Uterus (tissue), 4 donors: ENCODE results near the gene INTS15. TPM values are rescaled to one million over a fixed set of nuclear protein-coding genes. Genes with fewer than 3 reads are reported as not detected.

Source experiments
- DNase-seq, 2 donors: peaks; one replicate each; pipeline ENCODE4 v3.0.0-alpha.2; 2019 to 2020
- H3K27ac ChIP-seq, 2 donors: fragments of 200-600 bp; sonication (generic); 1 replicate in 1 of 2; 2 replicates in 1 of 2; pipeline ENCODE4 v1.5.1; 2016 to 2018
- H3K27me3 ChIP-seq, 2 donors: fragments of 200-600 bp; sonication (generic); one replicate each; pipeline ENCODE4 v1.5.1; 2018 to 2019; ENCODE audit warnings: control low read depth in 1 of 2
- H3K36me3 ChIP-seq, 2 donors: fragments of 200-600 bp; sonication (generic); one replicate each; pipeline ENCODE4 v1.5.1; 2019; ENCODE audit warnings: control low read depth in 1 of 2
- H3K4me1 ChIP-seq, 2 donors: fragments of 200-600 bp; sonication (generic); one replicate each; pipeline ENCODE4 v1.5.1; 2018 to 2019; ENCODE audit warnings: control low read depth in 1 of 2
- H3K4me3 ChIP-seq, 2 donors: fragments of 200-600 bp; sonication (generic); 1 replicate in 1 of 2; 2 replicates in 1 of 2; pipeline ENCODE4 v1.5.1; 2018 to 2019; ENCODE audit warnings: mild to moderate bottlenecking in 1 of 2
- H3K9me3 ChIP-seq, 2 donors: fragments of 200-600 bp; sonication (generic); one replicate each; pipeline ENCODE4 v1.5.1; 2019; ENCODE audit warnings: control low read depth in 1 of 2
- POLR2A ChIP-seq, 2 donors: fragments of 450-650 bp; IDR thresholded peaks; one replicate each; pipeline ENCODE4 v1.6.1; 2016; ENCODE audit warnings: antibody characterized with exemption in 2 of 2, mild to moderate bottlenecking in 1 of 2, moderate library complexity in 1 of 2
- intact Hi-C: fragments of 100-400 bp; cut with DNase I; formaldehyde crosslinking; loops from one replicate; pipeline ENCODE4 v1.15.1; 2023; ENCODE audit warnings: low total_unique reads
- total RNA-seq, 4 donors: library from RNA; depleted of rRNA in 3 of 4; stranded (reverse); fragments of >200 nt in 3 of 4; gene quantifications; one replicate each; pipeline versions ENCODE4 v1.1.0 to v1.2.4, GENCODE V29; 2014 to 2023
- TF ChIP-seq, protein P1 (sequence below), 4 experiments: fragments of 200-600 bp in 2 of 4; fragments of 450-650 bp in 2 of 4; sonication (generic) in 2 of 4; IDR thresholded peaks; one replicate each; pipeline ENCODE4 v1.5.1; 2016 to 2019; ENCODE audit warnings: antibody characterized with exemption in 4 of 4, mild to moderate bottlenecking in 2 of 4, moderate library complexity in 1 of 4
- donor health status: DM: yes; HTN: yes; CAD: no.

The INTS15 gene
- total RNA-seq, 4 donors from 2014 or later, result 7.6 to 44.1 (median 23.9) TPM

DNA sequence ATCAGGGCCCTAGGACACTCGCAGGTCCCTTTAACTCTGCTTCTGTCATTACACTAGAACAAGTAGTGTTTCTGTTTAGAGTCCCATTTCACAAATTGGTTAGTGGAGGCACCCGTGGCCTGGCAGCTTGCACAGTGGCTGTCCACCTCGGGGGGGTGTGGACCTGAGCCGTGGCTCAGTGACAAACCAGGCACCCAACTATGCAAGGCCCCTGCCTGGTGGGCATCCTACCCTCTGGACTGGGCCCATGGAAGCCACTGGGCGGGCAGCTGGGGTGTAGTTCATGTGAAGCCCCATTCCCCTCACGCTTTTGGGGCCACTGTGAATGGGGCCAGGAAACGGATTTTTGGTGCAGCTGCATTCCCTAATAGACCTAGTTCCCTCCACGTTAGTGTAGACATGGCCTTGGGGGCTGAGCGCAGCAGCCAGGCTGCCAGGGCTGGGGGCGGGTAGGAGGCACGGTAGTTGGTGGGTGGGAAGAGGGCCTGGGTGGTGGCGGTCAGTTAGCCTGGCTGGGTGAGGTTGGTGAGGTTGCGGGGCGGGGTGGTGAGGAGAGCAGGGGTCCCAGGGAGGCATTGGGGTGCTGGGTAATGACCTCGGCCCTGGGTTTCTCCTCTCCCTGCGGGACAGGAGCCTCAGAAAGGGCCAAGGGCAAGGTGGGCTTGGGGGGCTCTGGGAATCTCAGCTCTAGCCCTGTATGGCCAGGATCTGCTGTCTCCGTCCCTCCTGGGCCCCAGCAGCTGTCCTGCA, 66.0 kb downstream of the INTS15 start:
- TF ChIP-seq, protein P1, sequence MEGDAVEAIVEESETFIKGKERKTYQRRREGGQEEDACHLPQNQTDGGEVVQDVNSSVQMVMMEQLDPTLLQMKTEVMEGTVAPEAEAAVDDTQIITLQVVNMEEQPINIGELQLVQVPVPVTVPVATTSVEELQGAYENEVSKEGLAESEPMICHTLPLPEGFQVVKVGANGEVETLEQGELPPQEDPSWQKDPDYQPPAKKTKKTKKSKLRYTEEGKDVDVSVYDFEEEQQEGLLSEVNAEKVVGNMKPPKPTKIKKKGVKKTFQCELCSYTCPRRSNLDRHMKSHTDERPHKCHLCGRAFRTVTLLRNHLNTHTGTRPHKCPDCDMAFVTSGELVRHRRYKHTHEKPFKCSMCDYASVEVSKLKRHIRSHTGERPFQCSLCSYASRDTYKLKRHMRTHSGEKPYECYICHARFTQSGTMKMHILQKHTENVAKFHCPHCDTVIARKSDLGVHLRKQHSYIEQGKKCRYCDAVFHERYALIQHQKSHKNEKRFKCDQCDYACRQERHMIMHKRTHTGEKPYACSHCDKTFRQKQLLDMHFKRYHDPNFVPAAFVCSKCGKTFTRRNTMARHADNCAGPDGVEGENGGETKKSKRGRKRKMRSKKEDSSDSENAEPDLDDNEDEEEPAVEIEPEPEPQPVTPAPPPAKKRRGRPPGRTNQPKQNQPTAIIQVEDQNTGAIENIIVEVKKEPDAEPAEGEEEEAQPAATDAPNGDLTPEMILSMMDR (IDR thresholded peaks at IDR 0.05), result no peak
- TF ChIP-seq POLR2A (IDR thresholded peaks at IDR 0.05), result no peak
- intact Hi-C loops, result no loop called here
- H3K4me3 ChIP-seq, result no peak overlapping the region
- no peak overlapping the region for H3K27ac ChIP-seq
- no peaks in the 10 kb centered on the region for H3K27me3 ChIP-seq
- H3K36me3 ChIP-seq, result no peaks in the 10 kb centered on the region
- DNase-seq, result no peak
- no peaks in the 10 kb centered on the region for H3K4me1 ChIP-seq
- H3K9me3 ChIP-seq, result no peaks in the 10 kb centered on the region

DNA sequence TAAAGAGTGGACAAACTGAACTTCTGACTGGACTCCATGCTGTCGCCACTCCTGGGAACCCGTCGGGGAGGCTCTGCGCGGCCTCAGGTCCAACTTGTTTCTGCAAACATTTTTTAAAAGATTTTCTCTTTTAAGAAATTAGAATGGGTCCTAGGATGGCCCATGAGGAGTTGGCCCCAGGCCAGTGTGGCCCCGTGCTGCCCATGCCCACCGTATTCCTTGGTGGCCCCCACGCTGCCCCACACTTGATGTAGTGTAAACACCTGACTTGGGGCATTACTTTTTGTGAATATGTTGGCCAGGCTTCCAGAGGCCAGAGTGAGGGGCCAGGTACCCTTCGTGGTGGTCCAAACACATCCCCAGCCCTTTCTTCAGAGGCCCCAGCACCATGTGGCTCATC, 66.6 kb downstream of the INTS15 start:
- H3K36me3 ChIP-seq, result no peaks in the 10 kb centered on the region
- no peaks in the 10 kb centered on the region for H3K27me3 ChIP-seq
- intact Hi-C loops, result no loop called here
- DNase-seq, result no peak
- H3K27ac ChIP-seq, result no peak overlapping the region
- TF ChIP-seq, protein P1 (IDR thresholded peaks at IDR 0.05), result no peak
- no peak for TF ChIP-seq POLR2A (IDR thresholded peaks at IDR 0.05)
- no peaks in the 10 kb centered on the region for H3K9me3 ChIP-seq
- H3K4me3 ChIP-seq, result no peak overlapping the region
- no peaks in the 10 kb centered on the region for H3K4me1 ChIP-seq

Other genes with a start within 250 kb of the INTS15 start
- 10 to 100 TPM in 2 of 4 donors, 1 to 10 TPM in 2; 1.8 to 35.2 (median 10.8) TPM for gene FAM220A, start 241.1 kb upstream of the INTS15 start, total RNA-seq
- gene RAC1, start 215.5 kb upstream of the INTS15 start, total RNA-seq, result 100 to 1,000 TPM in 2 of 4 donors, 10 to 100 TPM in 2; 62.5 to 221 (median 106) TPM
- gene DAGLB, start 142.1 kb upstream of the INTS15 start, total RNA-seq, result 10 to 100 TPM in 3 of 4 donors, 1 to 10 TPM in 1; 5.4 to 30.2 (median 19.3) TPM
- 100 to 1,000 TPM in 2 of 4 donors, 10 to 100 TPM in 2; 64.0 to 272 (median 95.4) TPM for gene KDELR2, start 105.9 kb upstream of the INTS15 start, total RNA-seq
- under 1 TPM in 2 of 4 donors, not detected in 2; 0.21 to 0.49 TPM for gene GRID2IP, start 38.6 kb upstream of the INTS15 start, total RNA-seq
- 10 to 100 TPM; 13.1 to 48.2 (median 37.0) TPM for gene ZDHHC4, start 12.6 kb upstream of the INTS15 start, total RNA-seq
- 10 to 100 TPM in 2 of 4 donors, 1 to 10 TPM in 1, under 1 TPM in 1; 0.88 to 20.7 (median 11.8) TPM for gene ZNF853, start 25.6 kb downstream of the INTS15 start, total RNA-seq
- 10 to 100 TPM; 15.6 to 39.5 (median 27.3) TPM for gene ZNF316, start 47.3 kb downstream of the INTS15 start, total RNA-seq
- gene ZNF12, start 116.9 kb downstream of the INTS15 start, total RNA-seq, result 10 to 100 TPM; 23.5 to 54.7 (median 33.9) TPM
- gene RSPH10B2, start 164.1 kb downstream of the INTS15 start, total RNA-seq, result 1 to 10 TPM in 1 of 4 donors, not detected in 3; 1.0 TPM
- 100 to 1,000 TPM in 2 of 4 donors, 10 to 100 TPM in 2; 63.5 to 118 (median 89.7) TPM for gene CCZ1B, start 236.3 kb downstream of the INTS15 start, total RNA-seq